Measurements from ENCODE around the gene NMNAT2. TPM values are rescaled to one million over a fixed set of nuclear protein-coding genes. Genes with fewer than 3 reads are reported as not detected.

NMNAT2 gene
- total and polyA plus RNA-seq, 7 donors = 0.04 to 0.61 (median 0.38) TPM

- ATAC-seq (no peak), DNase-seq (no peak)
- no peaks in the 10 kb centered on the region for H3K9me3 ChIP-seq
- no peak overlapping the region for H3K4me3 ChIP-seq
- H3K27ac ChIP-seq = no peak overlapping the region
- no peaks in the 10 kb centered on the region for H3K27me3 ChIP-seq (ENCODE audit: insufficient read depth in 3 of 3, low read length in 2 of 3)
- intact Hi-C loops (cut with DNase I) = no loop called here
- TF ChIP-seq, protein P1, sequence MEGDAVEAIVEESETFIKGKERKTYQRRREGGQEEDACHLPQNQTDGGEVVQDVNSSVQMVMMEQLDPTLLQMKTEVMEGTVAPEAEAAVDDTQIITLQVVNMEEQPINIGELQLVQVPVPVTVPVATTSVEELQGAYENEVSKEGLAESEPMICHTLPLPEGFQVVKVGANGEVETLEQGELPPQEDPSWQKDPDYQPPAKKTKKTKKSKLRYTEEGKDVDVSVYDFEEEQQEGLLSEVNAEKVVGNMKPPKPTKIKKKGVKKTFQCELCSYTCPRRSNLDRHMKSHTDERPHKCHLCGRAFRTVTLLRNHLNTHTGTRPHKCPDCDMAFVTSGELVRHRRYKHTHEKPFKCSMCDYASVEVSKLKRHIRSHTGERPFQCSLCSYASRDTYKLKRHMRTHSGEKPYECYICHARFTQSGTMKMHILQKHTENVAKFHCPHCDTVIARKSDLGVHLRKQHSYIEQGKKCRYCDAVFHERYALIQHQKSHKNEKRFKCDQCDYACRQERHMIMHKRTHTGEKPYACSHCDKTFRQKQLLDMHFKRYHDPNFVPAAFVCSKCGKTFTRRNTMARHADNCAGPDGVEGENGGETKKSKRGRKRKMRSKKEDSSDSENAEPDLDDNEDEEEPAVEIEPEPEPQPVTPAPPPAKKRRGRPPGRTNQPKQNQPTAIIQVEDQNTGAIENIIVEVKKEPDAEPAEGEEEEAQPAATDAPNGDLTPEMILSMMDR (IDR thresholded peaks at IDR 0.05) = no peak
- H3K36me3 ChIP-seq (ENCODE audit: insufficient read depth in 1 of 2, low read depth in 1 of 2) = no peaks in the 10 kb centered on the region
- H3K4me1 ChIP-seq = peaks cover 18% of the 10 kb centered on the region
- 91 to 93% (median 91%) methylated on average over 5 of the region's 5 CpGs for WGBS, 3 donors
Observed at GRCh38 chr1:183291216-183291762, 126.9 kb downstream of the NMNAT2 start.

DNA sequence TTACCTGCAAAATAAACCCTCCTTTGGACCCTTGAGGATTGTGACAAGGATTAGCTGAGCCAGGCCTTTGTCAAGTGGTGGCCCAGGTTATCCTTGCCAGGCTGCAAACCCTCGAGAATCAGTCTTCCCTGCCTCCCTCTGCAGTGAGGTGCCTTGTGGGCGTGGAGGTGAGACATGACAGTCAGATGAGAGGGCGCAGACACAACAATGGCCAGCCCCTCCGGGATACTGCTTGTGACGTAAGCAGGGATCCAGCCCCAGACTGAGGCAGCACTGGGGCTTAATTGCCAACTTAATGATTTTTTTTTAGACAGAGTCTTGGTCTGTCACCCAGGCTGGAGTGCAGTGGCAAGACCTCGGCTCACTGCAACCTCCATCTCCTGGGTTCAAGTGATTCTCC lies 127.6 kb downstream of the NMNAT2 start:
- H3K4me3 ChIP-seq = no peak overlapping the region
- TF ChIP-seq, protein P1 (IDR thresholded peaks at IDR 0.05) = no peak
- no peaks in the 10 kb centered on the region for H3K27me3 ChIP-seq (ENCODE audit: insufficient read depth in 3 of 3, low read length in 2 of 3)
- H3K9me3 ChIP-seq = no peaks in the 10 kb centered on the region
- intact Hi-C loops (cut with DNase I) = no loop called here
- no peak for DNase-seq
- H3K27ac ChIP-seq = no peak overlapping the region
- H3K36me3 ChIP-seq (ENCODE audit: insufficient read depth in 1 of 2, low read depth in 1 of 2) = no peaks in the 10 kb centered on the region
- 90 to 95% (median 94%) methylated on average over 6 of the region's 6 CpGs for WGBS, 3 donors
- peaks cover 18% of the 10 kb centered on the region for H3K4me1 ChIP-seq
- ATAC-seq = no peak

DNA sequence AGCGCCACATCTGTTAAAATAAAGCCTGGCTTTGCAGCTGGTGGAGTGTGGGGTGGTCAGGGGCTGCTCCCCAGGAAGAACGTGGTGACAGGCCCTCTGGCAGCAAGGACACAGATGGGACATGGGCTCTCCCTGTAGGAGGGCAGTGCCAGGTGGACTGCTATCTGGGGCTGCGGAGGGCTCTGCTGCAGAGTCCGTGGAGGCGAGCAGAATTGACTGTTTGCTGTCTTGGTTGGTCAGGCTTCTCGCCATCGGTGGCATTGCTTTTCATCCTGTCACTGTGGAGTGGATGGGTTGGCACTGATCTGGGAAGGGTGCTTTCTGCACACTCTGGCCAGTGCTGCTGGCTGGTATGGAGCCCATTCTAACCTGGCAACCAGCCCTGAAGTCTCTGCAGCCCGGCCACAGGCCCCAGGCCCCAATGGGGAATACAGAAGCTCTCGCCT lies 129.1 kb downstream of the NMNAT2 start:
- Histone ChIP-seq H3K9me3 (no peaks in the 10 kb centered on the region), H3K27ac (no peak overlapping the region), H3K4me1 (peaks cover 18% of the 10 kb centered on the region), H3K36me3 (ENCODE audit: insufficient read depth in 1 of 2, low read depth in 1 of 2) (no peaks in the 10 kb centered on the region), H3K27me3 (ENCODE audit: insufficient read depth in 3 of 3, low read length in 2 of 3) (no peaks in the 10 kb centered on the region), H3K4me3 (no peak overlapping the region)
- DNase-seq (no peak), ATAC-seq (no peak)
- intact Hi-C loops (cut with DNase I) = loop anchor here in 1 of 2 donors (10.0 kb wide), 1 partner anchor 176 kb away; no protein-coding TSS in a partner anchor
- WGBS, 3 donors = 45 to 61% (median 49%) methylated on average over 9 of the region's 9 CpGs
- TF ChIP-seq, protein P1 (IDR thresholded peaks at IDR 0.05) = no peak

- DNase-seq (no peak), ATAC-seq (no peak)
- Histone ChIP-seq H3K4me3 (no peak overlapping the region), H3K36me3 (ENCODE audit: insufficient read depth in 1 of 2, low read depth in 1 of 2) (no peaks in the 10 kb centered on the region), H3K9me3 (no peaks in the 10 kb centered on the region), H3K27me3 (ENCODE audit: insufficient read depth in 3 of 3, low read length in 2 of 3) (no peaks in the 10 kb centered on the region), H3K27ac (no peak overlapping the region), H3K4me1 (peaks cover 18% of the 10 kb centered on the region)
- 25 to 61% (median 42%) methylated on average over 2 of the region's 2 CpGs for WGBS, 3 donors
- intact Hi-C loops (cut with DNase I) = loop anchor here in 1 of 2 donors (10.0 kb wide), 1 partner anchor 176 kb away; no protein-coding TSS in a partner anchor
- TF ChIP-seq, protein P1 (IDR thresholded peaks at IDR 0.05) = no peak
Observed at GRCh38 chr1:183288583-183288982, 129.6 kb downstream of the NMNAT2 start.
